ENCODE results near the gene QPCT. TPM values are rescaled to one million over a fixed set of nuclear protein-coding genes. Genes with fewer than 3 reads are reported as not detected.
A peak's percentile ranks its signal among the peaks of the same experiment; 100 is the strongest.

Gene QPCT
- total and polyA plus RNA-seq, 2 of the 4 experiments (the other 2 are of a cell fraction) = 1.9 to 2.2 TPM

- Histone ChIP-seq H3K4me3 (ENCODE audit: insufficient read depth, low read depth, low read length) (no peak overlapping the region), H3K4me1 (ENCODE audit: control insufficient read depth, insufficient read depth, low read length) (peaks cover 27% of the 10 kb centered on the region), H2AFZ (replicated peaks; ENCODE audit: low read length, poor library complexity) (no peak overlapping the region), H3K27ac (ENCODE audit: insufficient read depth, low read length) (no peak overlapping the region; the same call in 1 of the 2 replicates), H2BK120ac (ENCODE audit: low read depth, low read length) (peak overlapping the region; percentile 88; the same call in 1 of the 2 replicates), H3K79me1 (ENCODE audit: low read depth in 1 of 2, low read length in 2 of 2) (peaks cover 0 to 2% of the 10 kb centered on the region in 2 experiments; a peak in 1 of 4 replicates), H3K14ac (replicated peaks; ENCODE audit: low read depth, low read length) (peak overlapping the region; percentile 62), H3K9ac (ENCODE audit: low read depth, low read length) (no peak overlapping the region), H4K91ac (ENCODE audit: insufficient read depth, low read depth, low read length) (peak overlapping the region; percentile 25; the same call in 1 of the 2 replicates), H3K4me2 (ENCODE audit: low read depth, low read length) (peak overlapping the region; percentile 56; the same call in 1 of the 2 replicates), H2BK5ac (ENCODE audit: low read depth, low read length, poor library complexity, severe bottlenecking) (peak overlapping the region; percentile 98), H3K9me3 (ENCODE audit: control insufficient read depth, insufficient read depth, low read length) (no peaks in the 10 kb centered on the region), H3K27me3 (ENCODE audit: control insufficient read depth, insufficient read depth, low read length) (no peaks in the 10 kb centered on the region), H2AK9ac (replicated peaks; ENCODE audit: low read depth, low read length, poor library complexity) (no peak overlapping the region), H3K18ac (ENCODE audit: low read depth, low read length) (peak overlapping the region; percentile 73; the same call in 1 of the 2 replicates), H4K8ac (ENCODE audit: low read depth in 2 of 2, low read length in 2 of 2) (peak overlapping the region; percentile 7 to 84; a peak in 3 of 4 replicates), H2BK15ac (ENCODE audit: low read depth, low read length) (peak overlapping the region; percentile 51), H4K5ac (ENCODE audit: low read depth, low read length) (peak overlapping the region; percentile 13; the same call in 1 of the 2 replicates), H4K20me1 (ENCODE audit: insufficient read depth, low read length) (no peaks in the 10 kb centered on the region), H3K56ac (ENCODE audit: extremely low read depth, insufficient read depth, low read length) (no peak overlapping the region; the same call in 1 of the 2 replicates), H2AK5ac (ENCODE audit: low read depth, low read length) (peak overlapping the region; percentile 11; the same call in 1 of the 2 replicates), H3K4ac (ENCODE audit: low read depth, low read length) (peak overlapping the region; percentile 80; the same call in 1 of the 2 replicates), H3K23ac (ENCODE audit: low read depth, low read length) (peak overlapping the region; percentile 49; the same call in 1 of the 2 replicates), H2BK20ac (ENCODE audit: low read depth, low read length) (peak overlapping the region; percentile 89; the same call in 1 of the 2 replicates), H3K36me3 (ENCODE audit: control insufficient read depth, insufficient read depth, low read length) (no peaks in the 10 kb centered on the region), H3K9me1 (ENCODE audit: insufficient read depth, low read length) (peaks cover 14% of the 10 kb centered on the region)
- BruUV-seq (replicated peaks) = no TSS peak
- intact Hi-C loops (cut with micrococcal nuclease) (loop anchor here (5.0 kb wide), 1 partner anchor 221 kb away; no protein-coding TSS in a partner anchor), in situ Hi-C loops (cut with MboI; ENCODE audit: low sequenced_read_pairs) (no loop called here), dilution Hi-C loops (cut with HindIII; ENCODE audit: low sequenced_read_pairs, unreplicated experiment) (no loop called here)
- DNase-seq (peak; percentile 97), ATAC-seq (ENCODE audit: low read depth) (peak; percentile 25)
- ChIA-PET POLR2A (ENCODE audit: unreplicated experiment) (no interaction called here), CTCF (interaction anchor here (1.2 to 1.6 kb wide), 2 partner anchors 8 to 17 kb away, joined by 3 read pairs; no protein-coding TSS in a partner anchor)
- no peak for TF ChIP-seq CTCF (conservative IDR thresholded peaks at IDR 0.05; ENCODE audit: low read depth, low read length)
- TF ChIP-seq CEBPB (IDR thresholded peaks at IDR 0.05; ENCODE audit: low read depth, low read length) = peak; percentile 96
- TF ChIP-seq, protein P1, sequence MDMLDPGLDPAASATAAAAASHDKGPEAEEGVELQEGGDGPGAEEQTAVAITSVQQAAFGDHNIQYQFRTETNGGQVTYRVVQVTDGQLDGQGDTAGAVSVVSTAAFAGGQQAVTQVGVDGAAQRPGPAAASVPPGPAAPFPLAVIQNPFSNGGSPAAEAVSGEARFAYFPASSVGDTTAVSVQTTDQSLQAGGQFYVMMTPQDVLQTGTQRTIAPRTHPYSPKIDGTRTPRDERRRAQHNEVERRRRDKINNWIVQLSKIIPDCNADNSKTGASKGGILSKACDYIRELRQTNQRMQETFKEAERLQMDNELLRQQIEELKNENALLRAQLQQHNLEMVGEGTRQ (IDR thresholded peaks at IDR 0.05; ENCODE audit: low read depth, low read length) = no peak
- peak; percentile 76 for TF ChIP-seq FOS (IDR thresholded peaks at IDR 0.05; ENCODE audit: low read depth, low read length)
- TF ChIP-seq RCOR1 (IDR thresholded peaks at IDR 0.05; ENCODE audit: insufficient replicate concordance, low read length) = peak; percentile 51
- no peak for TF ChIP-seq MAZ (IDR thresholded peaks at IDR 0.05; ENCODE audit: borderline replicate concordance, low read depth, low read length)
- WGBS, 2 experiments (ENCODE audit: extremely low coverage in 2 of 2, insufficient read length in 1 of 2) = no CpG with 5 or more reads among the region's 2 CpGs
These were observed 43.6 kb downstream of the QPCT start for GRCh38 chr2:37388074-37388473.

Measured in IMR-90 (cell line).